Small intestine (tissue), 7 donors: ENCODE measurements around the gene TBKBP1. TPM values are rescaled to one million over a fixed set of nuclear protein-coding genes. Genes with fewer than 3 reads are reported as not detected.

Source experiments
- DNase-seq, 2 donors: peaks; one replicate each; pipeline versions ENCODE4 v3.0.0 to v3.0.0-alpha.2; 2013
- FAIRE-seq: peaks from 2 replicates; lab custom pipeline; 2012; peaks lifted over from hg19 to GRCh38; lab: Jason Lieb, UNC
- H3K27ac ChIP-seq, 3 donors: one replicate each; pipeline ENCODE4 v1.5.1; 2013; ENCODE audit warnings: low read length in 2 of 3, mild to moderate bottlenecking in 2 of 3, control low read depth in 1 of 3, inconsistent platforms in 1 of 3, low read depth in 1 of 3, moderate library complexity in 1 of 3
- H3K27me3 ChIP-seq, 3 donors: one replicate each; pipeline ENCODE4 v1.6.1; 2013; ENCODE audit warnings: low read length in 3 of 3, inconsistent platforms in 1 of 3; ENCODE audit not compliant: control insufficient read depth in 3 of 3, insufficient read depth in 3 of 3
- H3K36me3 ChIP-seq, 3 donors: one replicate each; pipeline ENCODE4 v1.6.1; 2013; ENCODE audit warnings: low read length in 3 of 3, inconsistent platforms in 1 of 3, low read depth in 1 of 3, mild to moderate bottlenecking in 1 of 3, moderate library complexity in 1 of 3; ENCODE audit not compliant: control insufficient read depth in 3 of 3, insufficient read depth in 2 of 3
- H3K4me1 ChIP-seq, 3 donors: one replicate each; pipeline ENCODE4 v1.6.1; 2013; ENCODE audit warnings: low read length in 2 of 3, inconsistent platforms in 1 of 3, low read depth in 1 of 3, mild to moderate bottlenecking in 1 of 3, moderate library complexity in 1 of 3; ENCODE audit not compliant: control insufficient read depth in 3 of 3, insufficient read depth in 2 of 3
- H3K4me3 ChIP-seq, 3 donors: one replicate each; pipeline ENCODE4 v1.5.1; 2013; ENCODE audit warnings: low read length in 3 of 3, control low read depth in 1 of 3, inconsistent platforms in 1 of 3, low read depth in 1 of 3, mild to moderate bottlenecking in 1 of 3, moderate library complexity in 1 of 3
- H3K9me3 ChIP-seq, 2 donors: one replicate each; pipeline ENCODE4 v1.6.1; 2013; ENCODE audit warnings: low read depth in 1 of 2, low read length in 1 of 2; ENCODE audit not compliant: control insufficient read depth in 2 of 2, insufficient read depth in 1 of 2
- WGBS, 3 donors: extraction: QIAGEN DNeasy Blood & Tissue Kit; methylation state at CpG; one replicate each; pipeline ENCODE4 v1.1.7; 2013; 5-methylcytosine and 5-hydroxymethylcytosine counted together
- polyA plus RNA-seq, 4 donors: library from polyadenylated mRNA; stranded (reverse) in 3 of 4; unstranded in 1 of 4; fragments of 200-250 nt in 3 of 4; fragments of 120-200 nt in 1 of 4; gene quantifications; one replicate each; pipeline versions ENCODE4 v1.2.1 to v1.2.3, GENCODE V29; 2013
- donor health status: healthy with polysubstance abuse.
- donor health status: control.
- donor health status: control.
- donor health status: Bipolar disorder and iron deficiency.
- donor health status: healthy.

The TBKBP1 gene
- polyA plus RNA-seq, 4 donors, result 0.22 to 7.5 (median 4.5) TPM

GRCh38 chr17:47692137-47692894, 1.6 kb upstream of the TBKBP1 start:
- Histone ChIP-seq H3K36me3 (peaks cover 0 to 8% (median 0%) of the 10 kb centered on the region in 3 donors), H3K4me1 (peaks cover 0 to 9% (median 6%) of the 10 kb centered on the region in 3 donors), H3K4me3 (no peak overlapping the region), H3K27ac (no peak overlapping the region), H3K9me3 (no peaks in the 10 kb centered on the region), H3K27me3 (peaks cover 0 to 2% (median 0%) of the 10 kb centered on the region in 3 donors)
- FAIRE-seq (no peak), DNase-seq (no peak)
- 44 to 69% (median 52%) methylated on average over 2 of the region's 2 CpGs for WGBS, 3 donors

GRCh38 chr17:47692895-47693730, 848 bp upstream of the TBKBP1 start:
- Histone ChIP-seq H3K27ac (peak overlapping the region in 2 of 3 donors; percentile 44), H3K4me1 (peaks cover 0 to 9% (median 6%) of the 10 kb centered on the region in 3 donors), H3K27me3 (peaks cover 0 to 2% (median 0%) of the 10 kb centered on the region in 3 donors), H3K36me3 (peaks cover 0 to 10% (median 0%) of the 10 kb centered on the region in 3 donors), H3K4me3 (peak overlapping the region; percentile 63 to 74 (median 69)), H3K9me3 (no peaks in the 10 kb centered on the region)
- DNase-seq, result peak in 1 of 2 donors; percentile 44
- 12 to 24% (median 20%) methylated on average over 10 of the region's 10 CpGs for WGBS, 3 donors
- no peak for FAIRE-seq

- Histone ChIP-seq H3K4me3 (peak overlapping the region; percentile 63 to 74 (median 69)), H3K27me3 (peaks cover 0 to 2% (median 0%) of the 10 kb centered on the region in 3 donors), H3K36me3 (peaks cover 0 to 23% (median 3%) of the 10 kb centered on the region in 3 donors), H3K27ac (peak overlapping the region in 2 of 3 donors; percentile 33 to 60), H3K9me3 (no peaks in the 10 kb centered on the region), H3K4me1 (peaks cover 0 to 9% (median 6%) of the 10 kb centered on the region in 3 donors)
- WGBS, 3 donors, result 1 to 5% (median 2%) methylated on average over 33 to 65 of the region's 65 CpGs
- DNase-seq (peak in 1 of 2 donors; percentile 64), FAIRE-seq (no peak)
Measured at GRCh38 chr17:47694581-47695428, 844 bp downstream of the TBKBP1 start.

GRCh38 chr17:47695429-47696376, 1.7 kb downstream of the TBKBP1 start:
- Histone ChIP-seq H3K4me1 (peaks cover 0 to 9% (median 6%) of the 10 kb centered on the region in 3 donors), H3K9me3 (no peaks in the 10 kb centered on the region), H3K36me3 (peaks cover 0 to 28% (median 3%) of the 10 kb centered on the region in 3 donors), H3K4me3 (peak overlapping the region in 2 of 3 donors; percentile 69 to 74), H3K27me3 (peaks cover 0 to 2% (median 0%) of the 10 kb centered on the region in 3 donors), H3K27ac (peak overlapping the region in 2 of 3 donors; percentile 32 to 33)
- FAIRE-seq (no peak), DNase-seq (peak in 1 of 2 donors; percentile 44)
- 48 to 66% (median 63%) methylated on average over 39 to 47 of the region's 47 CpGs for WGBS, 3 donors

GRCh38 chr17:47696717-47697642, 3.0 kb downstream of the TBKBP1 start:
- DNase-seq (no peak), FAIRE-seq (no peak)
- Histone ChIP-seq H3K9me3 (no peaks in the 10 kb centered on the region), H3K36me3 (peaks cover 0 to 39% (median 3%) of the 10 kb centered on the region in 3 donors), H3K4me3 (no peak overlapping the region), H3K27ac (no peak overlapping the region), H3K4me1 (peaks cover 0 to 9% (median 6%) of the 10 kb centered on the region in 3 donors), H3K27me3 (peaks cover 0 to 1% (median 0%) of the 10 kb centered on the region in 3 donors)
- WGBS, 3 donors, result 69 to 73% (median 69%) methylated on average over 11 of the region's 11 CpGs

- Histone ChIP-seq H3K27ac (no peak overlapping the region), H3K4me3 (no peak overlapping the region), H3K27me3 (no peaks in the 10 kb centered on the region), H3K9me3 (no peaks in the 10 kb centered on the region), H3K4me1 (peaks cover 0 to 9% (median 2%) of the 10 kb centered on the region in 3 donors), H3K36me3 (peaks cover 0 to 47% (median 3%) of the 10 kb centered on the region in 3 donors)
- no peak for DNase-seq
- no peak for FAIRE-seq
- 61 to 72% (median 69%) methylated on average over 9 of the region's 9 CpGs for WGBS, 3 donors
Measured at GRCh38 chr17:47697906-47698711, 4.1 kb downstream of the TBKBP1 start.
